Brain microvascular endothelial cell (primary cell): ENCODE measurements around the gene UPK3BL2.
"Not testable (repeated sequence)": the region's sequence is repeated elsewhere in the genome, so short reads cannot be mapped to it uniquely, and the experiment has no call there.

Experiments
- DNase-seq: peaks from one replicate; pipeline ENCODE4 v3.0.0-alpha.2; 2020
- H3K27ac ChIP-seq: fragments of 250-450 bp; sonication (Bioruptor Pico); 2 replicates; pipeline ENCODE4 v1.5.1; 2020; ENCODE audit warnings: mild to moderate bottlenecking, moderate library complexity
- H3K27me3 ChIP-seq: fragments of 250-450 bp; sonication (Bioruptor Pico); replicated peaks from 2 replicates; pipeline ENCODE4 v1.5.1; 2020; ENCODE audit warnings: mild to moderate bottlenecking
- H3K36me3 ChIP-seq: fragments of 250-450 bp; sonication (Bioruptor Pico); replicated peaks from 2 replicates; pipeline ENCODE4 v1.5.1; 2020; ENCODE audit warnings: mild to moderate bottlenecking
- H3K4me3 ChIP-seq: 2 replicates; pipeline ENCODE4 v1.5.1; 2011; ENCODE audit warnings: low read depth, mild to moderate bottlenecking, control low read depth, low read length, moderate library complexity
- in situ Hi-C: cut with HindIII; loops from 2 replicates; pipeline ENCODE4 v1.10.0; 2017; ENCODE audit warnings: low sequenced_read_pairs, low pct_ligation_motif_present

UPK3BL2 gene

GRCh38 chr7:102494026-102494425 is 49.5 kb downstream of the UPK3BL2 start:
- DNase-seq, H3K36me3 ChIP-seq, H3K27ac ChIP-seq, in situ Hi-C loops, H3K27me3 ChIP-seq, H3K4me3 ChIP-seq: not testable (repeated sequence)

GRCh38 chr7:102493220-102493935 is 50.1 kb downstream of the UPK3BL2 start:
- not testable (repeated sequence) for H3K4me3 ChIP-seq, DNase-seq

DNA sequence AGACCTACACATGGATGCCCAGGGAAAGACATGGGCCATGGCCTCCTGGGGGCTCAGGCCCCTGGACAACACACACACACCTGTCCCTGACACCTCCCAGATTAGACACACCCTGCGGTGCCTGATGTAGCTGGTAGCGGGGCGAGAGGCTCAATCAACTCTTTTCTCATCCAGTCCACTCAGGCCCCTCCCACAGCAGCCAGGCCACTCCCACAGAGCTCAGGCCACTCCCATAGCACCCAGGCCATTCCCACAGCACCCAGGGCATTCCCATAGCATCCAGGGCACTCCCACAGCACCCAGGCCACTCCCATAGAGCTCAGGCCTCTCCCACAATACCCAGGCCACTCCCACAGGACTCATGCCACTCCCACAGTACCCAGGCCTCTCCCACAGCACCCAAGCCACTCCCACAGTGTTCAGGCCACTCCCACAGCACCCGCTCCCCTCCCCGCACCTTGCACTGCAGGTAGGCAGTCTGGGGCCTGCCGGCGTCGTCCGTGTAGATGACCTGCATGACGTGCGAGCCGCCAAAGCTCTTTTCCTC is 52.9 kb downstream of the UPK3BL2 start:
- H3K4me3 ChIP-seq, H3K27me3 ChIP-seq, in situ Hi-C loops, H3K27ac ChIP-seq, H3K36me3 ChIP-seq: not testable (repeated sequence)
- DNase-seq = peak; percentile 37

More at GRCh38 chr7:102493220-102493935, 50.1 kb downstream of the UPK3BL2 start:
- H3K36me3 ChIP-seq, in situ Hi-C loops, H3K27me3 ChIP-seq, H3K27ac ChIP-seq: not testable (repeated sequence)
